ENCODE measurements around the gene FZD7. TPM values are rescaled to one million over a fixed set of nuclear protein-coding genes. Genes with fewer than 3 reads are reported as not detected.

Gene FZD7
- total RNA-seq, 1 experiment from 2014 or later, result 302 TPM

DNA sequence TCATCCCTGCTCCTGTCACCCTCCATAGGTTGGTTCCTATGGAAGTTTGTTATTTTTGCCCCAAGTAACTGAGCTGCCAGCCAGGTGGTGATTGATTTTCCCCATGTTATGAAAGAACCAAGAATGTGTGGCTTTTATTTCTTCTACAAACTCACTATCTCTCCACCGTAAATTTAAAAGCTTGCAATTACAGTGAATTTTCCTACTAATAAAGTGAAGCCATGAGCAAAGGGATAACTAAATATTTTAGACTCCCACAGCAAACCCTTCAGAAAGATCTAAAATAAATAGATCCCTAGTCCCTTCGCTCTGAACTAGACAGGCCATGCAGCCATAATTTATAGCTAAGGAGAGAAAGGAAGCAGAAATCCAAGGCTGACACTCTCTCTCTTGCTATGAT, 33.2 kb downstream of the FZD7 start:
- no peaks in the 10 kb centered on the region for H3K79me1 ChIP-seq (ENCODE audit: insufficient read depth, low read depth, low read length, poor library complexity, severe bottlenecking)
- H2AFZ ChIP-seq (ENCODE audit: low read length), result no peak overlapping the region
- no peak overlapping the region for H3K18ac ChIP-seq (ENCODE audit: insufficient read length, low read depth, low read length)
- H3K4me3 Mint-ChIP-seq, result no peak overlapping the region
- peaks cover 9% of the 10 kb centered on the region; the same call in 1 of the 2 replicates for H3K4me1 ChIP-seq (ENCODE audit: insufficient read depth, low read length)
- no peaks in the 10 kb centered on the region for H3K79me2 ChIP-seq (ENCODE audit: insufficient read depth, low read length)
- no peaks in the 10 kb centered on the region for H3K27me3 Mint-ChIP-seq (ENCODE audit: low read depth)
- no peak overlapping the region for H3K4me2 ChIP-seq (ENCODE audit: insufficient read depth, insufficient read length, low read length)
- no peaks in the 10 kb centered on the region for H4K20me1 ChIP-seq (ENCODE audit: control insufficient read depth, insufficient read depth, insufficient read length)
- no CpG with 5 or more reads among the region's 2 CpGs for WGBS (ENCODE audit: extremely low coverage, insufficient read length, low lambda C conversion rate)
- H2BK5ac ChIP-seq (ENCODE audit: insufficient read length, low read length), result no peak overlapping the region
- TF ChIP-seq, protein P1, sequence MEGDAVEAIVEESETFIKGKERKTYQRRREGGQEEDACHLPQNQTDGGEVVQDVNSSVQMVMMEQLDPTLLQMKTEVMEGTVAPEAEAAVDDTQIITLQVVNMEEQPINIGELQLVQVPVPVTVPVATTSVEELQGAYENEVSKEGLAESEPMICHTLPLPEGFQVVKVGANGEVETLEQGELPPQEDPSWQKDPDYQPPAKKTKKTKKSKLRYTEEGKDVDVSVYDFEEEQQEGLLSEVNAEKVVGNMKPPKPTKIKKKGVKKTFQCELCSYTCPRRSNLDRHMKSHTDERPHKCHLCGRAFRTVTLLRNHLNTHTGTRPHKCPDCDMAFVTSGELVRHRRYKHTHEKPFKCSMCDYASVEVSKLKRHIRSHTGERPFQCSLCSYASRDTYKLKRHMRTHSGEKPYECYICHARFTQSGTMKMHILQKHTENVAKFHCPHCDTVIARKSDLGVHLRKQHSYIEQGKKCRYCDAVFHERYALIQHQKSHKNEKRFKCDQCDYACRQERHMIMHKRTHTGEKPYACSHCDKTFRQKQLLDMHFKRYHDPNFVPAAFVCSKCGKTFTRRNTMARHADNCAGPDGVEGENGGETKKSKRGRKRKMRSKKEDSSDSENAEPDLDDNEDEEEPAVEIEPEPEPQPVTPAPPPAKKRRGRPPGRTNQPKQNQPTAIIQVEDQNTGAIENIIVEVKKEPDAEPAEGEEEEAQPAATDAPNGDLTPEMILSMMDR (conservative IDR thresholded peaks at IDR 0.05), result no peak
- no peak overlapping the region for H3K27ac ChIP-seq (ENCODE audit: insufficient read length, low read depth, low read length)
- H2BK15ac ChIP-seq (ENCODE audit: low read depth, low read length), result no peak overlapping the region
- H3K9me3 ChIP-seq (ENCODE audit: control insufficient read depth, low read depth, low read length), result no peaks in the 10 kb centered on the region
- H3K56ac ChIP-seq (ENCODE audit: insufficient read length, low read depth, low read length), result no peak overlapping the region
- H3K27ac Mint-ChIP-seq, result no peak overlapping the region
- no peak overlapping the region for H4K8ac ChIP-seq (replicated peaks; ENCODE audit: insufficient read length, low read depth, low read length)
- H4K91ac ChIP-seq (ENCODE audit: insufficient read length, low read depth, low read length), result no peak overlapping the region
- H2AK5ac ChIP-seq (ENCODE audit: insufficient read length, low read length), result no peak overlapping the region
- no peak overlapping the region for H2BK120ac ChIP-seq (ENCODE audit: low read depth, low read length, poor library complexity, severe bottlenecking)
- no peak overlapping the region for H2BK12ac ChIP-seq (ENCODE audit: insufficient read length, low read depth, low read length)
- no peak for DNase-seq
- H3K36me3 Mint-ChIP-seq (ENCODE audit: insufficient read depth in 1 of 3, low read depth in 3 of 3), result no peaks in the 10 kb centered on the region
- H2BK20ac ChIP-seq (ENCODE audit: low read depth, low read length, poor library complexity, severe bottlenecking), result no peak overlapping the region
- H3K4ac ChIP-seq (ENCODE audit: low read depth, low read length), result no peak overlapping the region
- H3K23ac ChIP-seq (ENCODE audit: insufficient read length, low read depth, low read length), result no peak overlapping the region
- H4K5ac ChIP-seq (ENCODE audit: insufficient read length, low read depth, low read length), result no peak overlapping the region
- peaks cover 24 to 26% of the 10 kb centered on the region in 2 experiments for H3K4me1 Mint-ChIP-seq
- no peaks in the 10 kb centered on the region for H3K23me2 ChIP-seq (ENCODE audit: insufficient read length, low read depth, low read length, poor library complexity, severe bottlenecking)
- no peaks in the 10 kb centered on the region; a peak in 1 of 5 replicates for H3K9me3 Mint-ChIP-seq
- H3K9ac ChIP-seq (ENCODE audit: extremely low read depth, insufficient read length, low read length), result no peak overlapping the region
- H3T11ph ChIP-seq (ENCODE audit: low read length), result no peak overlapping the region
- no peak overlapping the region for H3K14ac ChIP-seq (ENCODE audit: insufficient read depth, low read length)
- no peaks in the 10 kb centered on the region for H3K27me3 ChIP-seq (ENCODE audit: insufficient read depth, low read length)

All from H9 (cell line).